Lower lobe of right lung (tissue), 2 donors: ENCODE results near the gene UNC45A. TPM values are rescaled to one million over a fixed set of nuclear protein-coding genes. Genes with fewer than 3 reads are reported as not detected.
A peak's percentile ranks its signal among the peaks of the same experiment; 100 is the strongest.

Source experiments
- ATAC-seq, 2 donors: fragments of 200-7000 bp; cut with Tn5 transposase; one replicate each; pipeline ENCODE4 v1.9.1; 2020 to 2022; ENCODE audit warnings: mild to moderate bottlenecking in 2 of 2, moderate library complexity in 2 of 2
- DNase-seq: peaks from one replicate; pipeline ENCODE4 v3.0.0-alpha.2; 2020
- H3K27ac ChIP-seq: fragments of 200-600 bp; one replicate; pipeline ENCODE4 v1.8.0; 2022
- H3K27me3 ChIP-seq: fragments of 200-600 bp; one replicate; pipeline ENCODE4 v1.8.0; 2022; ENCODE audit warnings: low read depth
- H3K36me3 ChIP-seq: fragments of 200-600 bp; one replicate; pipeline ENCODE4 v1.8.0; 2022; ENCODE audit warnings: mild to moderate bottlenecking
- H3K4me1 ChIP-seq: fragments of 200-600 bp; one replicate; pipeline ENCODE4 v1.8.0; 2022
- H3K4me3 ChIP-seq: fragments of 200-600 bp; one replicate; pipeline ENCODE4 v1.8.0; 2022; ENCODE audit warnings: mild to moderate bottlenecking
- H3K9me3 ChIP-seq: fragments of 200-600 bp; one replicate; pipeline ENCODE4 v1.8.0; 2022
- intact Hi-C: fragments of 100-400 bp; cut with DNase I; formaldehyde crosslinking; loops from one replicate; pipeline ENCODE4 v1.11.0; 2022
- total RNA-seq: library from RNA; stranded (reverse); fragmentation: NEBNext Ultra II Directional; extraction: Animal tissue kit (Norgen Biotek cat#: 25700); gene quantifications from one replicate; pipeline ENCODE4 v1.2.1, GENCODE V29; 2021
- TF ChIP-seq, protein P1 (sequence below): fragments of 200-600 bp; IDR thresholded peaks from one replicate; pipeline ENCODE4 v1.8.0; 2022; ENCODE audit warnings: antibody characterized with exemption, mild to moderate bottlenecking
- donor health status: DM: no; HTN: yes; CAD: no; lungs with severe emphysema.

UNC45A gene
- total RNA-seq, 1 donor from 2014 or later = 50.4 TPM

DNA sequence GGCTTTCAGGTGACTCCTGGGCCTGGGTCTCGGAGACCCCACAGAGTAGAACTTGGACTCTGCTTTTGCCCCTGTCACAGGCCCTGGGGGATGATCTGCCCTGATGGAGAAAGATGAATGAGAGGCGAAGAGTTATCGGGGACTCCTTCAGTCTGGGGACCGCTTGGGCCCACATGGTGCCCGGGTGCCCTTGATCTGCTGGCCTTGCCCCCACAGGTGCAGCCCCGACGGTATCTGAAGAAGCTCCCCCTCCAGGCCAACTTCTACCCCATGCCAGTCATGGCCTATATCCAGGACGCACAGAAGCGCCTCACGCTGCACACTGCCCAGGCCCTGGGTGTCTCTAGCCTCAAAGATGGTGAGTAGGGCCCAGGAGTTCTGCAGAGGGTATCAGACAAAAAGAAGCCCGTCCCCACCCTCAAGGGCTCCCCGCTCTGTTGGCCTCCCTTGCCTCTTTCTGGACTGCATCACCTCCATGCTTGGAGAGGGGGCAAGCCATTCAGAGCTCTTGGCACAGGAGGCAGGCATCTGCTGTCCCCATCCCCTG, 21.6 kb upstream of the UNC45A start:
- peaks cover 100% of the 10 kb centered on the region for H3K36me3 ChIP-seq
- no peaks in the 10 kb centered on the region for H3K27me3 ChIP-seq
- peaks cover 12% of the 10 kb centered on the region for H3K4me1 ChIP-seq
- ATAC-seq = no peak
- no peak overlapping the region for H3K4me3 ChIP-seq
- H3K27ac ChIP-seq = no peak overlapping the region
- TF ChIP-seq, protein P1, sequence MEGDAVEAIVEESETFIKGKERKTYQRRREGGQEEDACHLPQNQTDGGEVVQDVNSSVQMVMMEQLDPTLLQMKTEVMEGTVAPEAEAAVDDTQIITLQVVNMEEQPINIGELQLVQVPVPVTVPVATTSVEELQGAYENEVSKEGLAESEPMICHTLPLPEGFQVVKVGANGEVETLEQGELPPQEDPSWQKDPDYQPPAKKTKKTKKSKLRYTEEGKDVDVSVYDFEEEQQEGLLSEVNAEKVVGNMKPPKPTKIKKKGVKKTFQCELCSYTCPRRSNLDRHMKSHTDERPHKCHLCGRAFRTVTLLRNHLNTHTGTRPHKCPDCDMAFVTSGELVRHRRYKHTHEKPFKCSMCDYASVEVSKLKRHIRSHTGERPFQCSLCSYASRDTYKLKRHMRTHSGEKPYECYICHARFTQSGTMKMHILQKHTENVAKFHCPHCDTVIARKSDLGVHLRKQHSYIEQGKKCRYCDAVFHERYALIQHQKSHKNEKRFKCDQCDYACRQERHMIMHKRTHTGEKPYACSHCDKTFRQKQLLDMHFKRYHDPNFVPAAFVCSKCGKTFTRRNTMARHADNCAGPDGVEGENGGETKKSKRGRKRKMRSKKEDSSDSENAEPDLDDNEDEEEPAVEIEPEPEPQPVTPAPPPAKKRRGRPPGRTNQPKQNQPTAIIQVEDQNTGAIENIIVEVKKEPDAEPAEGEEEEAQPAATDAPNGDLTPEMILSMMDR = no peak
- no peaks in the 10 kb centered on the region for H3K9me3 ChIP-seq
- intact Hi-C loops = no loop called here
- DNase-seq = peak; percentile 39

DNA sequence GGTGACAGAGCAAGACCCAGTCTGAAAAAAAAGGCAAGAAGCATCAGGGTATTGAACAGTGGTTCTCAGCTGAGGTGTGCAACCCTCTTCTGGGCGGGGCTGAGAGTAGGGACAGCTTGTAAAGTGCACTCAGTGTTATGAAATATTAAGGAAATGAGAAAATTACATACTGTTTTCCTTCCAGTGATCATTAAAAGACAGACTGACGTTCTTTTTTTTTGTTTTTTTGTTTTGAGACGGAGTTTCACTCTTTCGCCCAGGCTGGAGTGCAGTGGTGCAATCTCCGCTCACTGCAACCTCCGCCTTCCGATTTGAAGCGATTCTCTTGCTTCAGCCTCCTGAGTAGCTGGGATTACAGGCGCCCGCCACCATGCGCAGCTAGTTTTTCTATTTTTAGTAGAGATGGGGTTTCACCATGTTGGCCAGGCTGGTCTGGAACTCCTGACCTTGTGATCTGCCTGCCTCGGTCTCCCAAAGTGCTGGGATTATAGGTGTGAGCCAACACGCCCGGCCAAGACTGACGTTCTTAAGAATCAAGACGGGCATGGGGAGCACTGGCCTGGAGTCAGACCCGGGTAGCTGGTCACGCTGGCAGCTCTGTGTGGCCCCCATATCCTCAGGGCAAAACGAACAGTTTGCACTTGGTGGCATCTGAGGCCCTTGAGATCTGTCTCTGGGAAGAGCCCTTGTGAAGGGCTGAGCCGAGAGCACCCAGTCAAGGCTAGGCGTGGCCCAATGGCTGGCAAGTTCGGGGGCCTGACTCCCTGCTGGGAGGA, 20.6 kb upstream of the UNC45A start:
- Histone ChIP-seq H3K4me1 (peaks cover 12% of the 10 kb centered on the region), H3K4me3 (no peak overlapping the region), H3K36me3 (peaks cover 100% of the 10 kb centered on the region), H3K27me3 (no peaks in the 10 kb centered on the region), H3K9me3 (no peaks in the 10 kb centered on the region), H3K27ac (peak overlapping the region; percentile 58)
- intact Hi-C loops = no loop called here
- ATAC-seq = peak; percentile 21 to 31
- TF ChIP-seq, protein P1 = no peak
- DNase-seq = peak; percentile 69

DNA sequence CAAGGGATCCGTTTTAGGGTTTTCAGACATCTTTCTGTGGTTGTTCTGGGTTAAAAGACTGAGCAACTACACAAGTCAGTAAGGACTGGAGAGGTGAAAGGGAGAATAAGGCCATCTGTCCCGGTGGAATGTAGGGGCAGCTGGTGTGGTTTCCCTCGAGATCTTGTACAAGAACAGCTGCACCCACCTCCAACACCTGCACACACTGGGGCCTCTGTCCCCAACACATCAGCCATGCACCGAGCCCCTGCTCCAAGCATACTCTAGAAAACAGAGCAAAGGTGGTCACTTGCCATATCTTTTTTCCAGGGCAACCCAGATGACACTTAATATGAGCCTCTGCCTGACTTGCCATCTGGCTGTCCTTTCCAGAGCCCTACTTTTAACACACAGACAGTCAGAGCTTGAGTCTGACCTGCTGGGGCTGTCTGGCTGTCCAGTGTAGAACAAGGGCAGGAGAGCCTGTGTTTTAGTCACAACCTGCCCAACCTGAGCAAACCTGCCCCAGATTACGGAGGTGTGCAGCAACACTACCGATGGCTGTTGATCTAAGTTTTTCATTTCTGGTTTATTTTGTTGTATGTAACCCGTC, 19.8 kb upstream of the UNC45A start:
- Histone ChIP-seq H3K27ac (peak overlapping the region; percentile 58), H3K4me3 (no peak overlapping the region), H3K9me3 (no peaks in the 10 kb centered on the region), H3K27me3 (no peaks in the 10 kb centered on the region), H3K36me3 (peaks cover 100% of the 10 kb centered on the region), H3K4me1 (peaks cover 12% of the 10 kb centered on the region)
- intact Hi-C loops = no loop called here
- TF ChIP-seq, protein P1 = no peak
- ATAC-seq (no peak), DNase-seq (peak; percentile 34)

DNA sequence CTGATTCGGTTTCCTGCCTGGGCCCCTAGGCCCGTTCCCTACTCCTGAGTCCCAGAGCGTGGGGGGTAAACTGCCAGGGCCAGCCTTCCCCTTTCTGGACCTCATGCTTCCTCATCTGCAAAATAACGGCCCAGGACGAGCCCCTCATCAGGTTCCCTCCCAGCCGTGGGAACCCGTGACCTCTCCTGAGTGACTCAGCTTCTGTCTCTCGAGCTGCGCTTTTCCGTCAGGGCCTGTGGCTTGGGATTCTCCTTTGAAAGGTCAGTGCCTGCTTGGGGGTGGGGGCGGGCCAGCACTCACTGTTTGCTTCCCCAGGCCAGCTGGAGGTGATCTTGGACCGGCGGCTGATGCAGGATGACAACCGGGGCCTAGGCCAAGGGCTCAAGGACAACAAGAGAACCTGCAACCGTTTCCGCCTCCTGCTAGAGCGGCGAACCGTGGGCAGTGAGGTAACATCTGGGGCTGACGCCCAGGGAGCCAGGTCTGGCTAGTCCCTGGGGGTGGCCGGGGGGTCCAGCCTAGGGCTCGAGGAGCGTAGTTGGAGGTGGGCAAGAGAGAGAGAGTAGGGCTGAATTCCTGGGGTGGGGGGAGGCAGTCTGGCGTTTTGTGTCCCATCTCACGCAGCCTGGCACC, 19.2 kb upstream of the UNC45A start:
- TF ChIP-seq, protein P1 = no peak
- Histone ChIP-seq H3K27ac (peak overlapping the region; percentile 49), H3K27me3 (no peaks in the 10 kb centered on the region), H3K4me3 (peak overlapping the region; percentile 21), H3K4me1 (peaks cover 12% of the 10 kb centered on the region), H3K9me3 (no peaks in the 10 kb centered on the region), H3K36me3 (peaks cover 100% of the 10 kb centered on the region)
- DNase-seq (peak; percentile 87), ATAC-seq (peak; percentile 72 to 80)
- intact Hi-C loops = no loop called here

DNA sequence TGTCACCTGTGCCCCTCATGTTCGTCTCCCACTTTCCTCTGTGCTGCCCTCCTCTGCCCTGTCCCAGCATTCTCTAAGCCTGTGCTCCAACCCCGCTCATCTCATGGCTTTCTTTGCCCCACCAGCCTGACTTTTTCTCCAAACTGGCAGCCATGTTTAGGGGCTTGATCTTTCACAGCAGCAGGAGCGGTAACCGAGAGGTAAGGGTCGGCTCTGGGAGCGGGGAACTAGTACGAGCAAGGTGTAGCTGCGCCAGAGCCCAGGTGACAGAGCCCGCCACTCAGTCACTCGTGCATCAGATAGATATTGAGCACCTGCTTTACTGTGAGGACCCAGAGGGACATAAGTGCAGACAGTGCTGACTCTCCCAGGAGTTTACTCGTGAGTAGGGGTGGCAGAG, 18.6 kb upstream of the UNC45A start:
- DNase-seq (peak; percentile 36), ATAC-seq (no peak)
- intact Hi-C loops = no loop called here
- no peaks in the 10 kb centered on the region for H3K9me3 ChIP-seq
- peaks cover 100% of the 10 kb centered on the region for H3K36me3 ChIP-seq
- H3K27ac ChIP-seq = peak overlapping the region; percentile 49
- TF ChIP-seq, protein P1 = no peak
- H3K27me3 ChIP-seq = no peaks in the 10 kb centered on the region
- H3K4me1 ChIP-seq = peaks cover 12% of the 10 kb centered on the region
- H3K4me3 ChIP-seq = peak overlapping the region; percentile 21
